HL-60 (cell line): ENCODE data around the gene CCDC85A.

Experiments used
- DNase-seq, 2 experiments: peaks; one replicate each; pipeline ENCODE4 v3.0.0-alpha.2; 2010 to 2020; ENCODE audit warnings: low read depth in 1 of 2, low spot score in 1 of 2
- H3K27ac ChIP-seq: fragments of 250-450 bp; sonication (Bioruptor Pico); replicated peaks from 2 replicates; pipeline ENCODE4 v1.5.1; 2020; ENCODE audit warnings: mild to moderate bottlenecking, moderate library complexity
- H3K27me3 ChIP-seq: fragments of 250-450 bp; sonication (Bioruptor Pico); 2 replicates; pipeline ENCODE4 v1.5.1; 2021; ENCODE audit warnings: mild to moderate bottlenecking, moderate library complexity; ENCODE audit not compliant: insufficient read depth, poor library complexity, severe bottlenecking
- H3K4me3 ChIP-seq: replicated peaks from 2 replicates; pipeline ENCODE4 v1.5.1; 2011; ENCODE audit warnings: mild to moderate bottlenecking, control low read depth, low read length; ENCODE audit not compliant: insufficient read depth
- GABPA ChIP-seq: IDR thresholded peaks from 2 replicates; pipeline ENCODE4 v1.6.1; 2012; ENCODE audit warnings: low read depth
- POLR2AphosphoS5 ChIP-seq: IDR thresholded peaks from 2 replicates; pipeline ENCODE4 v1.6.1; 2012; ENCODE audit warnings: low read depth
- SPI1 ChIP-seq: IDR thresholded peaks from 2 replicates; pipeline ENCODE4 v1.6.1; 2012; ENCODE audit warnings: low read depth, mild to moderate bottlenecking, borderline replicate concordance
- TF ChIP-seq, protein P1 (sequence below): IDR thresholded peaks from 2 replicates; pipeline ENCODE4 v1.6.1; 2012; ENCODE audit warnings: low read depth; ENCODE audit not compliant: insufficient replicate concordance
- TF ChIP-seq, protein P2 (sequence below): IDR thresholded peaks from one replicate; pipeline ENCODE4 v1.5.1; 2011; ENCODE audit warnings: low read length, control low read depth, inconsistent platforms; ENCODE audit not compliant: insufficient read depth

Gene CCDC85A

DNA sequence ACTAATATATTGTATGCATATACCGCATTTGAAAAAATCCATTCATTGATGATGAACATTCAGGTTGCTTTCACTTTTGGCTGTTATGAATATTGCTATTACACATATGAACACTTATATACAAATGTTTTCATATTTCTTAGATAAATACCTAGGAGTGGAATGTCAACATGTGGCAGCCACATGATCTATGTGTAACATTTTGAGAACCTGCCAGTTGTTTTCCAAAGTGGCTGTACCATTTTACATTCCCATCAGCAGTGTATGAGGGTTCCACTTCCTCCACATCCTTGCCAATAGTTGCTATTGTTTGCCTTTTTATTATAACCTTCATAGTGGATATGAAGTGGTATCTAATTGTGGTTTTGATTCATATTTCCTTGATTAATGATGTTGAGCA, 40.5 kb downstream of the CCDC85A start:
- TF ChIP-seq, protein P1, sequence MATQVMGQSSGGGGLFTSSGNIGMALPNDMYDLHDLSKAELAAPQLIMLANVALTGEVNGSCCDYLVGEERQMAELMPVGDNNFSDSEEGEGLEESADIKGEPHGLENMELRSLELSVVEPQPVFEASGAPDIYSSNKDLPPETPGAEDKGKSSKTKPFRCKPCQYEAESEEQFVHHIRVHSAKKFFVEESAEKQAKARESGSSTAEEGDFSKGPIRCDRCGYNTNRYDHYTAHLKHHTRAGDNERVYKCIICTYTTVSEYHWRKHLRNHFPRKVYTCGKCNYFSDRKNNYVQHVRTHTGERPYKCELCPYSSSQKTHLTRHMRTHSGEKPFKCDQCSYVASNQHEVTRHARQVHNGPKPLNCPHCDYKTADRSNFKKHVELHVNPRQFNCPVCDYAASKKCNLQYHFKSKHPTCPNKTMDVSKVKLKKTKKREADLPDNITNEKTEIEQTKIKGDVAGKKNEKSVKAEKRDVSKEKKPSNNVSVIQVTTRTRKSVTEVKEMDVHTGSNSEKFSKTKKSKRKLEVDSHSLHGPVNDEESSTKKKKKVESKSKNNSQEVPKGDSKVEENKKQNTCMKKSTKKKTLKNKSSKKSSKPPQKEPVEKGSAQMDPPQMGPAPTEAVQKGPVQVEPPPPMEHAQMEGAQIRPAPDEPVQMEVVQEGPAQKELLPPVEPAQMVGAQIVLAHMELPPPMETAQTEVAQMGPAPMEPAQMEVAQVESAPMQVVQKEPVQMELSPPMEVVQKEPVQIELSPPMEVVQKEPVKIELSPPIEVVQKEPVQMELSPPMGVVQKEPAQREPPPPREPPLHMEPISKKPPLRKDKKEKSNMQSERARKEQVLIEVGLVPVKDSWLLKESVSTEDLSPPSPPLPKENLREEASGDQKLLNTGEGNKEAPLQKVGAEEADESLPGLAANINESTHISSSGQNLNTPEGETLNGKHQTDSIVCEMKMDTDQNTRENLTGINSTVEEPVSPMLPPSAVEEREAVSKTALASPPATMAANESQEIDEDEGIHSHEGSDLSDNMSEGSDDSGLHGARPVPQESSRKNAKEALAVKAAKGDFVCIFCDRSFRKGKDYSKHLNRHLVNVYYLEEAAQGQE: no peak
- TF ChIP-seq, protein P2, sequence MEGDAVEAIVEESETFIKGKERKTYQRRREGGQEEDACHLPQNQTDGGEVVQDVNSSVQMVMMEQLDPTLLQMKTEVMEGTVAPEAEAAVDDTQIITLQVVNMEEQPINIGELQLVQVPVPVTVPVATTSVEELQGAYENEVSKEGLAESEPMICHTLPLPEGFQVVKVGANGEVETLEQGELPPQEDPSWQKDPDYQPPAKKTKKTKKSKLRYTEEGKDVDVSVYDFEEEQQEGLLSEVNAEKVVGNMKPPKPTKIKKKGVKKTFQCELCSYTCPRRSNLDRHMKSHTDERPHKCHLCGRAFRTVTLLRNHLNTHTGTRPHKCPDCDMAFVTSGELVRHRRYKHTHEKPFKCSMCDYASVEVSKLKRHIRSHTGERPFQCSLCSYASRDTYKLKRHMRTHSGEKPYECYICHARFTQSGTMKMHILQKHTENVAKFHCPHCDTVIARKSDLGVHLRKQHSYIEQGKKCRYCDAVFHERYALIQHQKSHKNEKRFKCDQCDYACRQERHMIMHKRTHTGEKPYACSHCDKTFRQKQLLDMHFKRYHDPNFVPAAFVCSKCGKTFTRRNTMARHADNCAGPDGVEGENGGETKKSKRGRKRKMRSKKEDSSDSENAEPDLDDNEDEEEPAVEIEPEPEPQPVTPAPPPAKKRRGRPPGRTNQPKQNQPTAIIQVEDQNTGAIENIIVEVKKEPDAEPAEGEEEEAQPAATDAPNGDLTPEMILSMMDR: no peak
- no peak for TF ChIP-seq GABPA
- TF ChIP-seq POLR2AphosphoS5: no peak
- no peak for TF ChIP-seq SPI1
- H3K4me3 ChIP-seq: no peak overlapping the region
- no peaks in the 10 kb centered on the region for H3K27me3 ChIP-seq
- no peak overlapping the region for H3K27ac ChIP-seq
- DNase-seq: no peak

DNA sequence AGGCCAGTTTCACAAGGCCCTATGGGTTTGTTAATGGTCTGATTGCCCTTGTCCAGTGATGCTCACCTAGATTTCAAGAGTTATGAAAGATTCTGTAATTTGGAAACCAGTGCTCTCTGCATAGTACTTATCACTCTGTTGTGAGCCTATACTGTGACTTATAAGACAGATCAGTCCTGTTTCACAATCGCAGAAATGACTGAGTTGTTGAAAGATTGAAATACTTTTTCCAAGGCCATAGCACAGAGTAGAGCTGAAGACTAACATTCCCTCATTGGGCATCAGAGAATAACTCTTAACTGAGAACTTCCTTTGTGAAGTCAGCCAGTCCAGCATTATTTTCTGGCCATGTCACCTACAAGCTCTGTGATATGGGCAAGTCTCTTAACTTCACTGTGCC, 44.0 kb downstream of the CCDC85A start:
- no peak for DNase-seq
- Histone ChIP-seq H3K27me3 (peaks cover 5% of the 10 kb centered on the region), H3K27ac (no peak overlapping the region), H3K4me3 (no peak overlapping the region)
- TF ChIP-seq GABPA (no peak), POLR2AphosphoS5 (no peak), SPI1 (no peak)
- TF ChIP-seq, protein P1: no peak
- TF ChIP-seq, protein P2: no peak

DNA sequence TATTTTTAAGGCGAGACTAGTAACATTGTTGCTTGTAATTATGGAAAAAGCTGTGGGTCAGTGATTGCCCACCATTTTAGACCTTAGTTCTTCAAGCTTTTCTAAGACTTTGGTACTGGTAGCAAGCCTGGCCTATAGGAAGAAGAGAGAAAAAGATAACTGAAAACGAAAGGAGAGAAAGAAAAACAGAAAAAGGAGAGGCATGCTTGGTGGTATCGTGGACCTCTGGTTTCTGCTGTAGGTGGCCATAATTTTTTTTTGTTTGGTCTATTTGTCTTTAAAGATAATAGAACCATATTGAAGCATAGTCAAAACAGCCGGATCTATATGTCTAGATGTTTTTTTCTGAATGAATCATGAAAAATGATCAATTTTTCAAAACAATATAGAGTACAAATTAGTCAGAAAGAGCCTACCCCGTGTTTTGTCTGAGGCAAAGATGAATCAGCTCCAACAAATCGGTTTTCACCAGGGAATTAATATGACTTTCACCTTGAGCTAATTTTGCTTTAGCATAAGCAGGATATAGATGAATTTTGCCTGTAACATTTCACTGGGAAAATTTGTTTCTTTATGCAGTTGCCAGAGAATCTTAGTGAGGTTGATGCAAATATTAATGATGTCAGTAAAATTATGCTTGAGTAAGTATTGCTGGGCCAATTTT, 45.7 kb downstream of the CCDC85A start:
- H3K27me3 ChIP-seq: peaks cover 5% of the 10 kb centered on the region
- H3K4me3 ChIP-seq: no peak overlapping the region
- TF ChIP-seq, protein P2: no peak
- TF ChIP-seq GABPA (no peak), SPI1 (no peak), POLR2AphosphoS5 (no peak)
- TF ChIP-seq, protein P1: no peak
- DNase-seq: no peak
- no peak overlapping the region for H3K27ac ChIP-seq
